Measurements from ENCODE around the gene PRKD1.
"Not testable (repeated sequence)": the region's sequence is repeated elsewhere in the genome, so short reads cannot be mapped to it uniquely, and the experiment has no call there.

The PRKD1 gene

GRCh38 chr14:29738950-29739349 lies 188.7 kb downstream of the PRKD1 start:
- no peak for DNase-seq (ENCODE audit: low spot score)

- no peak for DNase-seq (ENCODE audit: low spot score)
Measured at GRCh38 chr14:29738056-29738455, 189.6 kb downstream of the PRKD1 start.

- DNase-seq (ENCODE audit: low spot score), result no peak
Measured at GRCh38 chr14:29735459-29735858, 192.2 kb downstream of the PRKD1 start.

GRCh38 chr14:29734732-29735131 lies 192.9 kb downstream of the PRKD1 start:
- DNase-seq (ENCODE audit: low spot score), result no peak

- not testable (repeated sequence) for DNase-seq (ENCODE audit: low spot score)
Measured at GRCh38 chr14:29726560-29727331, 200.9 kb downstream of the PRKD1 start.

- DNase-seq (ENCODE audit: low spot score), result no peak
Measured at GRCh38 chr14:29724991-29725390, 202.7 kb downstream of the PRKD1 start.

- no peak for DNase-seq (ENCODE audit: low spot score)
Measured at GRCh38 chr14:29722831-29723230, 204.8 kb downstream of the PRKD1 start.

GRCh38 chr14:29721586-29721985 lies 206.1 kb downstream of the PRKD1 start:
- DNase-seq (ENCODE audit: low spot score), result no peak

- DNase-seq (ENCODE audit: low spot score), result no peak
Measured at GRCh38 chr14:29717901-29718300, 209.7 kb downstream of the PRKD1 start.

- DNase-seq (ENCODE audit: low spot score), result no peak
Measured at GRCh38 chr14:29716150-29716549, 211.5 kb downstream of the PRKD1 start.

- DNase-seq (ENCODE audit: low spot score), result no peak
Measured at GRCh38 chr14:29712601-29713000, 215.0 kb downstream of the PRKD1 start.

GRCh38 chr14:29710015-29710414 lies 217.6 kb downstream of the PRKD1 start:
- DNase-seq (ENCODE audit: low spot score), result no peak

- no peak for DNase-seq (ENCODE audit: low spot score)
Measured at GRCh38 chr14:29709490-29709889, 218.2 kb downstream of the PRKD1 start.

GRCh38 chr14:29706700-29707099 lies 220.9 kb downstream of the PRKD1 start:
- DNase-seq (ENCODE audit: low spot score), result no peak

- DNase-seq (ENCODE audit: low spot score), result no peak
Measured at GRCh38 chr14:29705801-29706200, 221.8 kb downstream of the PRKD1 start.

- not testable (repeated sequence) for DNase-seq (ENCODE audit: low spot score)
Measured at GRCh38 chr14:29689597-29689996, 238.1 kb downstream of the PRKD1 start.

GRCh38 chr14:29687866-29688265 lies 239.8 kb downstream of the PRKD1 start:
- no peak for DNase-seq (ENCODE audit: low spot score)

GRCh38 chr14:29687071-29687765 lies 240.4 kb downstream of the PRKD1 start:
- DNase-seq (ENCODE audit: low spot score), result no peak

GRCh38 chr14:29684926-29685325 lies 242.7 kb downstream of the PRKD1 start:
- DNase-seq (ENCODE audit: low spot score), result no peak

GRCh38 chr14:29682789-29683188 lies 244.9 kb downstream of the PRKD1 start:
- DNase-seq (ENCODE audit: low spot score), result no peak

- DNase-seq (ENCODE audit: low spot score), result no peak
Measured at GRCh38 chr14:29681316-29681715, 246.3 kb downstream of the PRKD1 start.

- no peak for DNase-seq (ENCODE audit: low spot score)
Measured at GRCh38 chr14:29674566-29675285, 252.9 kb downstream of the PRKD1 start.

- no peak for DNase-seq (ENCODE audit: low spot score)
Measured at GRCh38 chr14:29672831-29673230, 254.8 kb downstream of the PRKD1 start.
